Measurements from ENCODE around the gene KRTAP19-1.

Gene KRTAP19-1

GRCh38 chr21:30491963-30492428, 11.8 kb upstream of the KRTAP19-1 start, which contains the start of gene KRTAP19-3:
TSS of gene KRTAP19-3 (minus strand) at chr21:30492013. CDS start at chr21:30491957, 56 bp downstream.
- no peak for TF ChIP-seq CTCF (IDR thresholded peaks at IDR 0.05; ENCODE audit: low read depth, low read length, missing control alignments)
- no peak for DNase-seq (ENCODE audit: extremely low read depth, low read depth)
- no peak within 1 kb of the TSS for H3K4me3 ChIP-seq (replicated peaks; ENCODE audit: low read depth, low read length)

- H3K4me3 ChIP-seq (replicated peaks; ENCODE audit: low read depth, low read length) = no peak within 1 kb of the TSS
- TF ChIP-seq CTCF (IDR thresholded peaks at IDR 0.05; ENCODE audit: low read depth, low read length, missing control alignments) = no peak
- DNase-seq (ENCODE audit: extremely low read depth, low read depth) = no peak
Observed at GRCh38 chr21:30487336-30487735, 7.2 kb upstream of the KRTAP19-1 start, which contains the start of gene KRTAP19-2. TSS of gene KRTAP19-2 (minus strand) at chr21:30487436. CDS start at chr21:30487348, 88 bp downstream.

GRCh38 chr21:30486180-30486579, 6.0 kb upstream of the KRTAP19-1 start:
- no peak for TF ChIP-seq CTCF (IDR thresholded peaks at IDR 0.05; ENCODE audit: low read depth, low read length, missing control alignments)

GRCh38 chr21:30482130-30482529, 2.0 kb upstream of the KRTAP19-1 start:
- TF ChIP-seq CTCF (IDR thresholded peaks at IDR 0.05; ENCODE audit: low read depth, low read length, missing control alignments) = no peak
- DNase-seq (ENCODE audit: extremely low read depth, low read depth) = no peak
- H3K4me3 ChIP-seq (replicated peaks; ENCODE audit: low read depth, low read length) = no peak overlapping the region

More at GRCh38 chr21:30486180-30486579, 6.0 kb upstream of the KRTAP19-1 start:
- H3K4me3 ChIP-seq (replicated peaks; ENCODE audit: low read depth, low read length) = no peak overlapping the region
- no peak for DNase-seq (ENCODE audit: extremely low read depth, low read depth)

- H3K4me3 ChIP-seq (replicated peaks; ENCODE audit: low read depth, low read length) = no peak overlapping the region
- no peak for DNase-seq (ENCODE audit: extremely low read depth, low read depth)
- TF ChIP-seq CTCF (IDR thresholded peaks at IDR 0.05; ENCODE audit: low read depth, low read length, missing control alignments) = no peak
Observed at GRCh38 chr21:30479259-30479658, 908 bp downstream of the KRTAP19-1 start.

GRCh38 chr21:30478004-30478403, 2.2 kb downstream of the KRTAP19-1 start:
- no peak for TF ChIP-seq CTCF (IDR thresholded peaks at IDR 0.05; ENCODE audit: low read depth, low read length, missing control alignments)
- no peak for DNase-seq (ENCODE audit: extremely low read depth, low read depth)
- H3K4me3 ChIP-seq (replicated peaks; ENCODE audit: low read depth, low read length) = no peak overlapping the region
